Measurements from ENCODE around the gene GGNBP2. TPM values are rescaled to one million over a fixed set of nuclear protein-coding genes. Genes with fewer than 3 reads are reported as not detected.

The GGNBP2 gene
- 37.2 TPM for polyA plus RNA-seq (2013, experiment 1 of 2)
- polyA plus RNA-seq (2013, experiment 2 of 2), result 40.0 TPM

- Histone ChIP-seq H3K4me1 (ENCODE audit: insufficient read depth, low read length) (peaks cover 17% of the 10 kb centered on the region), H3K9me3 (ENCODE audit: insufficient read depth, low read depth, low read length) (no peaks in the 10 kb centered on the region), H3K36me3 (ENCODE audit: insufficient read depth, low read length) (no peaks in the 10 kb centered on the region; the same call in 1 of the 2 replicates), H3K27ac (ENCODE audit: low read depth, low read length) (peak within 1 kb of the TSS; percentile 98), H3K27me3 (ENCODE audit: insufficient read depth, low read length) (no peaks in the 10 kb centered on the region), H3K4me3 (ENCODE audit: low read length) (peak within 1 kb of the TSS; percentile 97), H3K9ac (ENCODE audit: low read depth, low read length) (peak within 1 kb of the TSS; percentile 95)
- WGBS, result under 1% methylated on average over 71 of the region's 71 CpGs
Observed at GRCh38 chr17:36544307-36545076, at the start of gene GGNBP2. Gene GGNBP2, plus strand, starts transcription at chr17:36544919. Its CDS starts 806 bp downstream, at chr17:36545725.

GRCh38 chr17:36495076-36495578, 49.6 kb upstream of the GGNBP2 start:
- no peak overlapping the region for H3K4me3 ChIP-seq (ENCODE audit: low read length)
- WGBS, result 91% methylated on average over 3 of the region's 3 CpGs
- no peaks in the 10 kb centered on the region for H3K9me3 ChIP-seq (ENCODE audit: insufficient read depth, low read depth, low read length)
- H3K27me3 ChIP-seq (ENCODE audit: insufficient read depth, low read length), result no peaks in the 10 kb centered on the region
- H3K9ac ChIP-seq (ENCODE audit: low read depth, low read length), result no peak overlapping the region
- H3K36me3 ChIP-seq (ENCODE audit: insufficient read depth, low read length), result peaks cover 84% of the 10 kb centered on the region
- H3K27ac ChIP-seq (ENCODE audit: low read depth, low read length), result no peak overlapping the region
- no peaks in the 10 kb centered on the region for H3K4me1 ChIP-seq (ENCODE audit: insufficient read depth, low read length)

- H3K27me3 ChIP-seq (ENCODE audit: insufficient read depth, low read length), result no peaks in the 10 kb centered on the region
- H3K9me3 ChIP-seq (ENCODE audit: insufficient read depth, low read depth, low read length), result no peaks in the 10 kb centered on the region
- H3K36me3 ChIP-seq (ENCODE audit: insufficient read depth, low read length), result peaks cover 93% of the 10 kb centered on the region
- H3K4me1 ChIP-seq (ENCODE audit: insufficient read depth, low read length), result no peaks in the 10 kb centered on the region
- 92% methylated on average over 9 of the region's 9 CpGs for WGBS
- peak overlapping the region; percentile 21; the same call in 1 of the 2 replicates for H3K27ac ChIP-seq (ENCODE audit: low read depth, low read length)
- no peak overlapping the region for H3K9ac ChIP-seq (ENCODE audit: low read depth, low read length)
- H3K4me3 ChIP-seq (ENCODE audit: low read length), result no peak overlapping the region
Observed at GRCh38 chr17:36496018-36496789, 48.5 kb upstream of the GGNBP2 start.

GRCh38 chr17:36498155-36498554, 46.6 kb upstream of the GGNBP2 start:
- Histone ChIP-seq H3K36me3 (ENCODE audit: insufficient read depth, low read length) (peaks cover 94% of the 10 kb centered on the region), H3K4me1 (ENCODE audit: insufficient read depth, low read length) (no peaks in the 10 kb centered on the region), H3K27ac (ENCODE audit: low read depth, low read length) (no peak overlapping the region), H3K9me3 (ENCODE audit: insufficient read depth, low read depth, low read length) (no peaks in the 10 kb centered on the region), H3K4me3 (ENCODE audit: low read length) (no peak overlapping the region), H3K27me3 (ENCODE audit: insufficient read depth, low read length) (no peaks in the 10 kb centered on the region), H3K9ac (ENCODE audit: low read depth, low read length) (no peak overlapping the region)
- WGBS, result 95% methylated on average over 9 of the region's 9 CpGs

- no peak overlapping the region for H3K4me3 ChIP-seq (ENCODE audit: low read length)
- H3K9me3 ChIP-seq (ENCODE audit: insufficient read depth, low read depth, low read length), result no peaks in the 10 kb centered on the region
- H3K36me3 ChIP-seq (ENCODE audit: insufficient read depth, low read length), result peaks cover 94% of the 10 kb centered on the region
- no peak overlapping the region for H3K27ac ChIP-seq (ENCODE audit: low read depth, low read length)
- WGBS, result 95% methylated on average over 7 of the region's 7 CpGs
- no peak overlapping the region for H3K9ac ChIP-seq (ENCODE audit: low read depth, low read length)
- H3K4me1 ChIP-seq (ENCODE audit: insufficient read depth, low read length), result no peaks in the 10 kb centered on the region
- H3K27me3 ChIP-seq (ENCODE audit: insufficient read depth, low read length), result no peaks in the 10 kb centered on the region
Observed at GRCh38 chr17:36498560-36499300, 46.0 kb upstream of the GGNBP2 start.

GRCh38 chr17:36500745-36501225, 43.9 kb upstream of the GGNBP2 start:
- Histone ChIP-seq H3K27me3 (ENCODE audit: insufficient read depth, low read length) (no peaks in the 10 kb centered on the region), H3K4me3 (ENCODE audit: low read length) (no peak overlapping the region), H3K9me3 (ENCODE audit: insufficient read depth, low read depth, low read length) (no peaks in the 10 kb centered on the region), H3K36me3 (ENCODE audit: insufficient read depth, low read length) (peaks cover 93% of the 10 kb centered on the region), H3K27ac (ENCODE audit: low read depth, low read length) (no peak overlapping the region), H3K4me1 (ENCODE audit: insufficient read depth, low read length) (no peaks in the 10 kb centered on the region), H3K9ac (ENCODE audit: low read depth, low read length) (no peak overlapping the region)
- 94% methylated on average over 15 of the region's 15 CpGs for WGBS

- no peak overlapping the region for H3K4me3 ChIP-seq (ENCODE audit: low read length)
- H3K4me1 ChIP-seq (ENCODE audit: insufficient read depth, low read length), result no peaks in the 10 kb centered on the region
- H3K9me3 ChIP-seq (ENCODE audit: insufficient read depth, low read depth, low read length), result no peaks in the 10 kb centered on the region
- WGBS, result 91% methylated on average over 2 of the region's 3 CpGs
- H3K9ac ChIP-seq (ENCODE audit: low read depth, low read length), result no peak overlapping the region
- no peaks in the 10 kb centered on the region for H3K27me3 ChIP-seq (ENCODE audit: insufficient read depth, low read length)
- peaks cover 93% of the 10 kb centered on the region for H3K36me3 ChIP-seq (ENCODE audit: insufficient read depth, low read length)
- no peak overlapping the region for H3K27ac ChIP-seq (ENCODE audit: low read depth, low read length)
Observed at GRCh38 chr17:36501351-36501750, 43.4 kb upstream of the GGNBP2 start.

GRCh38 chr17:36501963-36502362, 42.8 kb upstream of the GGNBP2 start:
- Histone ChIP-seq H3K36me3 (ENCODE audit: insufficient read depth, low read length) (peaks cover 94% of the 10 kb centered on the region), H3K4me1 (ENCODE audit: insufficient read depth, low read length) (no peaks in the 10 kb centered on the region), H3K9me3 (ENCODE audit: insufficient read depth, low read depth, low read length) (no peaks in the 10 kb centered on the region), H3K27ac (ENCODE audit: low read depth, low read length) (no peak overlapping the region), H3K9ac (ENCODE audit: low read depth, low read length) (no peak overlapping the region), H3K27me3 (ENCODE audit: insufficient read depth, low read length) (no peaks in the 10 kb centered on the region), H3K4me3 (ENCODE audit: low read length) (no peak overlapping the region)
- WGBS, result 91% methylated on average over 6 of the region's 6 CpGs

- Histone ChIP-seq H3K36me3 (ENCODE audit: insufficient read depth, low read length) (peaks cover 96% of the 10 kb centered on the region), H3K4me3 (ENCODE audit: low read length) (no peak overlapping the region), H3K9me3 (ENCODE audit: insufficient read depth, low read depth, low read length) (no peaks in the 10 kb centered on the region), H3K4me1 (ENCODE audit: insufficient read depth, low read length) (no peaks in the 10 kb centered on the region), H3K27ac (ENCODE audit: low read depth, low read length) (no peak overlapping the region), H3K9ac (ENCODE audit: low read depth, low read length) (no peak overlapping the region), H3K27me3 (ENCODE audit: insufficient read depth, low read length) (no peaks in the 10 kb centered on the region)
- WGBS, result 95% methylated on average over 7 of the region's 7 CpGs
Observed at GRCh38 chr17:36503456-36504155, 41.1 kb upstream of the GGNBP2 start.

- Histone ChIP-seq H3K9ac (ENCODE audit: low read depth, low read length) (no peak overlapping the region), H3K27ac (ENCODE audit: low read depth, low read length) (no peak overlapping the region), H3K4me3 (ENCODE audit: low read length) (no peak overlapping the region), H3K4me1 (ENCODE audit: insufficient read depth, low read length) (no peaks in the 10 kb centered on the region), H3K9me3 (ENCODE audit: insufficient read depth, low read depth, low read length) (no peaks in the 10 kb centered on the region), H3K36me3 (ENCODE audit: insufficient read depth, low read length) (peaks cover 96% of the 10 kb centered on the region), H3K27me3 (ENCODE audit: insufficient read depth, low read length) (no peaks in the 10 kb centered on the region)
- 96% methylated on average over 5 of the region's 5 CpGs for WGBS
Observed at GRCh38 chr17:36504156-36504545, 40.6 kb upstream of the GGNBP2 start.
